HepG2 (cell line): ENCODE results near the gene ZC3H4. TPM values are rescaled to one million over a fixed set of nuclear protein-coding genes. Genes with fewer than 3 reads are reported as not detected.

Experiments
- ATAC-seq: fragments of 200-7000 bp; cut with Tn5 transposase; 3 replicates; pipeline ENCODE4 v1.9.1; 2020; ENCODE audit warnings: mild to moderate bottlenecking, moderate library complexity
- BruUV-seq: library from RNA; stranded (reverse); fragments of 400-500 nt; replicated peaks from 2 replicates; lab custom pipeline; 2021; lab: Mats Ljungman, UMichigan
- CTCF ChIA-PET: fragments of 300-600 bp; formaldehyde crosslinking; extraction: SDS; loops from one replicate; lab custom pipeline; 2021; ENCODE audit warnings: low total read pairs, inconsistent platforms, low intra/inter-chr PET ratio; lab: Yijun Ruan, JAX
- POLR2A ChIA-PET: fragments of 350-600 bp; sonication (Branson Sonifier 250); formaldehyde crosslinking; loops from one replicate; lab custom pipeline; 2020; ENCODE audit warnings: antibody characterized with exemption, inconsistent platforms; lab: Yijun Ruan, JAX
- DNase-seq: peaks from one replicate; pipeline ENCODE4 v3.0.0-alpha.2; 2015; ENCODE audit warnings: low spot score
- FAIRE-seq: peaks from 3 replicates; lab custom pipeline; 2011; peaks lifted over from hg19 to GRCh38; lab: Jason Lieb, UNC
- H2AFZ ChIP-seq: one replicate; pipeline ENCODE4 v1.6.1; 2011; ENCODE audit warnings: low read length, inconsistent platforms
- H3K27ac ChIP-seq: fragments of 300-600 bp; 3 replicates; pipeline ENCODE4 v1.8.0; 2011; ENCODE audit warnings: mixed run types, mild to moderate bottlenecking, mixed read lengths, low read length, inconsistent platforms; ENCODE audit not compliant: insufficient read depth; ENCODE audit errors: extremely low read length
- H3K27me3 ChIP-seq, 2 experiments: fragments of 200-600 bp in 1 of 2; 2 replicates in 1 of 2; 3 replicates in 1 of 2; pipeline versions ENCODE4 v1.6.0 to v1.8.0; 2011; ENCODE audit warnings: low read length in 2 of 2, mild to moderate bottlenecking in 2 of 2, moderate library complexity in 2 of 2, inconsistent platforms in 1 of 2; ENCODE audit not compliant: insufficient read depth in 2 of 2, control insufficient read depth in 1 of 2
- H3K36me3 ChIP-seq, 2 experiments: fragments of 200-600 bp in 1 of 2; replicated peaks in 1 of 2; 2 replicates in 1 of 2; 3 replicates in 1 of 2; pipeline versions ENCODE4 v1.5.1 to v1.8.0; 2011; ENCODE audit warnings: low read length in 2 of 2, inconsistent platforms in 1 of 2; ENCODE audit not compliant: insufficient read depth in 2 of 2, control insufficient read depth in 1 of 2
- H3K4me1 ChIP-seq: 2 replicates; pipeline ENCODE4 v1.5.1; 2012; ENCODE audit warnings: low read length, inconsistent platforms; ENCODE audit not compliant: insufficient read depth
- H3K4me2 ChIP-seq: 2 replicates; pipeline ENCODE4 v1.6.0; 2011; ENCODE audit warnings: low read depth, low read length, inconsistent platforms
- H3K4me3 ChIP-seq, 3 experiments: fragments of 200-600 bp in 1 of 3; sonication (generic), shearing (Covaris generic) in 1 of 3; replicated peaks in 1 of 3; 2 replicates each; pipeline ENCODE4 v1.5.1; 2011 to 2016; ENCODE audit warnings: low read length in 3 of 3, inconsistent platforms in 2 of 3, low read depth in 2 of 3, mild to moderate bottlenecking in 2 of 3, control low read depth in 1 of 3, mixed read lengths in 1 of 3; ENCODE audit not compliant: insufficient read depth in 1 of 3
- H3K79me2 ChIP-seq: one replicate; pipeline ENCODE4 v1.6.1; 2011; ENCODE audit warnings: low read length, inconsistent platforms; ENCODE audit not compliant: insufficient read depth
- H3K9ac ChIP-seq: 2 replicates; pipeline ENCODE4 v1.6.0; 2011; ENCODE audit warnings: mild to moderate bottlenecking, low read depth, low read length, inconsistent platforms; ENCODE audit not compliant: insufficient read depth
- H3K9me3 ChIP-seq: 2 replicates; pipeline ENCODE4 v1.5.1; 2012; ENCODE audit warnings: mild to moderate bottlenecking, low read length
- H4K20me1 ChIP-seq: 2 replicates; pipeline ENCODE4 v1.6.0; 2011; ENCODE audit warnings: inconsistent platforms, mild to moderate bottlenecking, low read length, moderate library complexity; ENCODE audit not compliant: insufficient read depth
- CCAR2 ChIP-seq: fragments of 200-400 bp; formaldehyde crosslinking; optimal IDR thresholded peaks from 2 replicates; pipeline ENCODE3; 2018; ENCODE audit warnings: low read depth, mild to moderate bottlenecking, low read length, moderate library complexity
- HDAC6 ChIP-seq: fragments of 200-600 bp; sonication (generic); IDR thresholded peaks from 2 replicates; pipeline ENCODE4 v1.7.0; 2017; ENCODE audit warnings: mild to moderate bottlenecking, antibody characterized with exemption, low read length, low read depth
- HOXA9 ChIP-seq: sonication (generic); formaldehyde crosslinking; IDR thresholded peaks from 2 replicates; pipeline ENCODE4 v1.8.1; 2022; ENCODE audit warnings: missing genetic modification reagents, mild to moderate bottlenecking, moderate library complexity, borderline replicate concordance
- IKZF1 ChIP-seq: fragments of 450-650 bp; IDR thresholded peaks from 2 replicates; pipeline ENCODE4 v1.7.1; 2016
- KDM5B ChIP-seq: sonication (generic); formaldehyde crosslinking; IDR thresholded peaks from 2 replicates; pipeline ENCODE4 v1.4.0; 2020; ENCODE audit warnings: missing genetic modification reagents, mild to moderate bottlenecking, borderline replicate concordance
- RBFOX2 ChIP-seq: fragments of 200-400 bp; formaldehyde crosslinking; IDR thresholded peaks from 2 replicates; pipeline ENCODE4 v1.6.1; 2017; ENCODE audit warnings: low read depth, mild to moderate bottlenecking, low read length
- SMC3 ChIP-seq: IDR thresholded peaks from 2 replicates; pipeline ENCODE4 v1.6.1; 2011; ENCODE audit warnings: low read length, improper control_type of control experiment
- U2AF2 ChIP-seq: fragments of 200-400 bp; formaldehyde crosslinking; IDR thresholded peaks from 2 replicates; pipeline ENCODE4 v1.6.1; 2017; ENCODE audit warnings: low read depth, mild to moderate bottlenecking, low read length
- ZC3H13 ChIP-seq: sonication (generic); formaldehyde crosslinking; IDR thresholded peaks from 2 replicates; pipeline ENCODE4 v1.8.1; 2023; ENCODE audit warnings: mild to moderate bottlenecking, missing genetic modification reagents, moderate library complexity
- ZFX ChIP-seq: sonication (generic); formaldehyde crosslinking; IDR thresholded peaks from 2 replicates; pipeline ENCODE4 v1.4.0; 2020; ENCODE audit warnings: mild to moderate bottlenecking, low read depth, missing genetic modification reagents, moderate library complexity
- ZMAT3 ChIP-seq: sonication (generic); formaldehyde crosslinking; conservative IDR thresholded peaks from 2 replicates; pipeline ENCODE4 v1.7.0; 2021; ENCODE audit warnings: missing genetic modification reagents
- ZNF17 ChIP-seq: sonication (generic); formaldehyde crosslinking; IDR thresholded peaks from 2 replicates; pipeline ENCODE4 v1.5.0; 2020; ENCODE audit warnings: mild to moderate bottlenecking, missing genetic modification reagents
- ZNF331 ChIP-seq: sonication (generic); formaldehyde crosslinking; IDR thresholded peaks from 2 replicates; pipeline ENCODE4 v1.4.0; 2020; ENCODE audit warnings: missing genetic modification reagents
- ZNF563 ChIP-seq: sonication (generic); formaldehyde crosslinking; IDR thresholded peaks from 2 replicates; pipeline ENCODE4 v1.8.0; 2022; ENCODE audit warnings: mild to moderate bottlenecking, moderate library complexity, missing genetic modification reagents
- ZNF598 ChIP-seq: sonication (generic); formaldehyde crosslinking; IDR thresholded peaks from 2 replicates; pipeline ENCODE4 v1.5.1; 2020; ENCODE audit warnings: mild to moderate bottlenecking, missing genetic modification reagents, borderline replicate concordance
- ZNF687 ChIP-seq: sonication (generic); formaldehyde crosslinking; IDR thresholded peaks from 2 replicates; pipeline ENCODE4 v1.5.1; 2020; ENCODE audit warnings: mild to moderate bottlenecking, missing genetic modification reagents, moderate library complexity
- ZNF747 ChIP-seq: sonication (generic); formaldehyde crosslinking; IDR thresholded peaks from 2 replicates; pipeline ENCODE4 v1.8.1; 2023; ENCODE audit warnings: missing genetic modification reagents, mild to moderate bottlenecking, borderline replicate concordance
- ZNF761 ChIP-seq: sonication (generic); formaldehyde crosslinking; conservative IDR thresholded peaks from 2 replicates; pipeline ENCODE4 v1.4.0; 2020; ENCODE audit warnings: mild to moderate bottlenecking, missing genetic modification reagents
- ZNF878 ChIP-seq: sonication (generic); formaldehyde crosslinking; IDR thresholded peaks from 2 replicates; pipeline ENCODE4 v1.8.1; 2023; ENCODE audit warnings: mild to moderate bottlenecking, missing genetic modification reagents, moderate library complexity
- WGBS: methylation state at CpG from one replicate; pipeline ENCODE4 v1.1.6; 2017; ENCODE audit warnings: low lambda C conversion rate; 5-methylcytosine and 5-hydroxymethylcytosine counted together
- in situ Hi-C: cut with HindIII; loops from 2 replicates; pipeline ENCODE4 v1.10.0; 2017; ENCODE audit warnings: low pct_unique_long_range_greater_than_20kb; ENCODE audit not compliant: extremely low pct_ligation_motif_present
- intact Hi-C: fragments of 100-400 bp; cut with micrococcal nuclease; formaldehyde crosslinking; loops from one replicate; pipeline ENCODE4 v1.10.0; 2022; ENCODE audit not compliant: unreplicated experiment
- polyA plus RNA-seq, 8 experiments: library from polyadenylated mRNA; depleted of rRNA in 3 of 8; stranded (reverse) in 7 of 8; unstranded in 1 of 8; fragments of >200 nt; fragmentation: Illumina TruSeq in 4 of 8; extraction: Trizol in 4 of 8; gene quantifications; 2 replicates each; pipeline versions ENCODE4 v1.2.1 to v1.2.3, GENCODE V29; 2011 to 2016; ENCODE audit warnings: low read depth in 4 of 8, missing spikeins in 1 of 8, mixed read lengths in 1 of 8; ENCODE audit not compliant: insufficient read depth in 1 of 8
- total RNA-seq, 5 experiments: library from RNA; depleted of rRNA; stranded (reverse); fragments of >200 nt; fragmentation: Illumina TruSeq; extraction: Trizol; gene quantifications; 2 replicates each; pipeline ENCODE4 v1.2.3, GENCODE V29; 2016; ENCODE audit warnings: low read depth in 1 of 5
- TF ChIP-seq, protein P1 (sequence below): sonication (generic); formaldehyde crosslinking; IDR thresholded peaks from 2 replicates; pipeline ENCODE4 v1.9.0; 2021; ENCODE audit warnings: missing genetic modification reagents, borderline replicate concordance

The ZC3H4 gene
- total and polyA plus RNA-seq, 2 of the 13 experiments (the other 11 are each of a cell fraction or from before 2014, with no cell fraction given) = 1.8 to 10.7 TPM

- Histone ChIP-seq H3K9me3 (no peaks in the 10 kb centered on the region), H3K9ac (peak overlapping the region; percentile 72), H3K27ac (peak overlapping the region; percentile 91), H2AFZ (no peak overlapping the region), H3K27me3 (no peaks in the 10 kb centered on the region), H3K79me2 (peaks cover 54% of the 10 kb centered on the region), H3K4me1 (peaks cover 72% of the 10 kb centered on the region), H3K36me3 (peaks cover 9 to 26% of the 10 kb centered on the region in 2 experiments), H3K4me3 (peak overlapping the region; percentile 9 to 64 (median 30); a peak in 5 of 6 replicates), H3K4me2 (peak overlapping the region; percentile 70), H4K20me1 (no peaks in the 10 kb centered on the region)
- POLR2A ChIA-PET = interaction anchor here (1.1 to 11.1 kb wide), 10 partner anchors 8 to 160 kb away, joined by 3 to 456 read pairs (median 10); partner anchors contain the start of genes CCDC9, SAE1 and ZC3H4
- CTCF ChIA-PET = interaction anchor here (1.3 kb wide), 1 partner anchor 11 kb away, joined by 3 read pairs; no protein-coding TSS in a partner anchor
- 46% methylated on average over 9 of the region's 9 CpGs for WGBS
- in situ Hi-C loops = no loop called here
- DNase-seq = no peak
- intact Hi-C loops = loop anchor here (1.0 kb wide), 2 partner anchors 11 to 17 kb away; partner anchors contain the start of gene ZC3H4
- peak; percentile 5; the same call in 2 of the 3 replicates for ATAC-seq
- FAIRE-seq = no peak
- TSS peak; percentile 94 for BruUV-seq
- no peak for TF ChIP-seq U2AF2
- peak; percentile 8; the same call in 1 of the 2 replicates for TF ChIP-seq KDM5B (CRISPR knock-in tag)
- no peak for TF ChIP-seq ZNF598
- no peak for TF ChIP-seq ZMAT3 (CRISPR knock-in tag)
- TF ChIP-seq IKZF1 = no peak
- TF ChIP-seq SMC3 = no peak
- TF ChIP-seq HDAC6 = no peak
- no peak for TF ChIP-seq CCAR2
- 0 out of 2 replicates have a peak, but pooled peaks have one; percentile 3 for TF ChIP-seq ZNF747 (CRISPR knock-in tag)
- no peak for TF ChIP-seq ZNF687 (CRISPR knock-in tag)
- TF ChIP-seq ZNF878 (CRISPR knock-in tag) = no peak
- 0 out of 2 replicates have a peak, but pooled peaks have one; percentile 2 for TF ChIP-seq ZNF563 (CRISPR knock-in tag)
- TF ChIP-seq, protein P1, sequence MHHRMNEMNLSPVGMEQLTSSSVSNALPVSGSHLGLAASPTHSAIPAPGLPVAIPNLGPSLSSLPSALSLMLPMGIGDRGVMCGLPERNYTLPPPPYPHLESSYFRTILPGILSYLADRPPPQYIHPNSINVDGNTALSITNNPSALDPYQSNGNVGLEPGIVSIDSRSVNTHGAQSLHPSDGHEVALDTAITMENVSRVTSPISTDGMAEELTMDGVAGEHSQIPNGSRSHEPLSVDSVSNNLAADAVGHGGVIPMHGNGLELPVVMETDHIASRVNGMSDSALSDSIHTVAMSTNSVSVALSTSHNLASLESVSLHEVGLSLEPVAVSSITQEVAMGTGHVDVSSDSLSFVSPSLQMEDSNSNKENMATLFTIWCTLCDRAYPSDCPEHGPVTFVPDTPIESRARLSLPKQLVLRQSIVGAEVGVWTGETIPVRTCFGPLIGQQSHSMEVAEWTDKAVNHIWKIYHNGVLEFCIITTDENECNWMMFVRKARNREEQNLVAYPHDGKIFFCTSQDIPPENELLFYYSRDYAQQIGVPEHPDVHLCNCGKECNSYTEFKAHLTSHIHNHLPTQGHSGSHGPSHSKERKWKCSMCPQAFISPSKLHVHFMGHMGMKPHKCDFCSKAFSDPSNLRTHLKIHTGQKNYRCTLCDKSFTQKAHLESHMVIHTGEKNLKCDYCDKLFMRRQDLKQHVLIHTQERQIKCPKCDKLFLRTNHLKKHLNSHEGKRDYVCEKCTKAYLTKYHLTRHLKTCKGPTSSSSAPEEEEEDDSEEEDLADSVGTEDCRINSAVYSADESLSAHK = no peak
- 0 out of 2 replicates have a peak, but pooled peaks have one; percentile 15 for TF ChIP-seq HOXA9 (CRISPR knock-in tag)
- peak; percentile 50; the same call in 1 of the 2 replicates for TF ChIP-seq RBFOX2
- TF ChIP-seq ZFX = no peak
- no peak for TF ChIP-seq ZNF17 (CRISPR knock-in tag)
- TF ChIP-seq ZNF331 (CRISPR knock-in tag) = no peak
- TF ChIP-seq ZC3H13 (CRISPR knock-in tag) = no peak
- TF ChIP-seq ZNF761 = no peak
Observed at GRCh38 chr19:47096721-47097120, 16.9 kb downstream of the ZC3H4 start.
